Astrocyte of the cerebellum (primary cell): ENCODE data around the gene NCAM2.
A peak's percentile ranks its signal among the peaks of the same experiment; 100 is the strongest.

Experiments
- DNase-seq: peaks from one replicate; pipeline ENCODE4 v3.0.0-alpha.2; 2011; ENCODE audit warnings: low read depth
- H3K4me3 ChIP-seq: 2 replicates; pipeline ENCODE4 v1.5.1; 2011; ENCODE audit warnings: mild to moderate bottlenecking, low read depth, low read length, moderate library complexity
- CTCF ChIP-seq: IDR thresholded peaks from 2 replicates; pipeline ENCODE4 v1.5.1; 2012; ENCODE audit warnings: low read length, low read depth, moderate library complexity, mild to moderate bottlenecking; ENCODE audit errors: missing control alignments
- in situ Hi-C: cut with HindIII; loops from 2 replicates; pipeline ENCODE4 v1.10.0; 2017; ENCODE audit warnings: low sequenced_read_pairs

The NCAM2 gene

GRCh38 chr21:21151231-21151630 lies 153.0 kb downstream of the NCAM2 start:
- no peak for DNase-seq
- H3K4me3 ChIP-seq: no peak overlapping the region
- no peak for TF ChIP-seq CTCF
- in situ Hi-C loops: no loop called here

- no peak for TF ChIP-seq CTCF
- no peak overlapping the region for H3K4me3 ChIP-seq
- DNase-seq: no peak
- in situ Hi-C loops: no loop called here
These were observed 158.2 kb downstream of the NCAM2 start for GRCh38 chr21:21156397-21156796.

- no peak for DNase-seq
- in situ Hi-C loops: no loop called here
- TF ChIP-seq CTCF: no peak
- H3K4me3 ChIP-seq: no peak overlapping the region
These were observed 158.7 kb downstream of the NCAM2 start for GRCh38 chr21:21156957-21157356.

GRCh38 chr21:21158376-21158918 lies 160.2 kb downstream of the NCAM2 start:
- no peak overlapping the region for H3K4me3 ChIP-seq
- in situ Hi-C loops: no loop called here
- DNase-seq: no peak
- TF ChIP-seq CTCF: no peak

- no peak overlapping the region for H3K4me3 ChIP-seq
- no peak for TF ChIP-seq CTCF
- no peak for DNase-seq
- in situ Hi-C loops: no loop called here
These were observed 161.2 kb downstream of the NCAM2 start for GRCh38 chr21:21159253-21159899.

- in situ Hi-C loops: no loop called here
- no peak overlapping the region for H3K4me3 ChIP-seq
- no peak for DNase-seq
- no peak for TF ChIP-seq CTCF
These were observed 164.6 kb downstream of the NCAM2 start for GRCh38 chr21:21162786-21163185.

GRCh38 chr21:21163904-21164303 lies 165.7 kb downstream of the NCAM2 start:
- TF ChIP-seq CTCF: peak; percentile 59

More at GRCh38 chr21:21163904-21164303, 165.7 kb downstream of the NCAM2 start:
- in situ Hi-C loops: no loop called here
- no peak overlapping the region for H3K4me3 ChIP-seq
- DNase-seq: peak; percentile 69
